ENCODE results near the gene IPPK. TPM values are rescaled to one million over a fixed set of nuclear protein-coding genes. Genes with fewer than 3 reads are reported as not detected.

The IPPK gene
- total and polyA plus RNA-seq, 5 donors from 2014 or later: 3.8 to 9.2 (median 5.5) TPM

DNA sequence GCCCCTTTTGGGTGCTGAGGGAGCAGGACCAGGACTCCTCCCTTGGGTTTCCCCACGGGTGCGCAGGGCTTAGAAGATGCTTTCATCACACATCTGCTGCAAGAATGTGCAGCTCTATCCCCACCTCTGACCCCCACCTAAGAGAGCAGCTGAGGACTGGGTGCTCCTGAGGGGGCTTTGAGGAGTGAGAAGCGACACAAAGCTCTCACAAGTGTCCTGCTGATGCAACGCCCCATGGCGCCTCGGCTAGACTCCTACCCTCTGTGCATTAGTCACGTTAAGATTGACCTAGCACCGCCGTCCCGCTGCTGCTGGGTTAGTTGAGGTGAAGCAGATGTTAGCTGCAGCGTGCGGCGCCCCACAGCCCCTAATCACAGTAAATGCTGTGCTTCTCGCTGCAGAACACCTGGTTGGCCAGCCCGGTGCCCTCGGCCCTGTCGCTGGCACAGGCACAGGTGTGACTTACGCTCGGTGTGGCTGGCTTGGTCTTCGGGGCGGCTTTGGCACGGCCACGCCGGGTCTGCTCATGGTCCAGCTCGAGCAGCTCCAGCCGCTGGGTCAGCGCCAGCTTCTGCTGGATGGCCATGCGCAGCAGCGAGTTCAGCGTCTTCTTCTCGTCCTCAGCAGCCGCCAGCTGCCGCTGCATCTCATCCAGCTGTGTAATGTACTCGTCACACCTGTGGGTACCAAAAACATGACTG, 45.0 kb upstream of the IPPK start:
- Mint-ChIP-seq H3K4me3 (no peak overlapping the region), H3K27ac (no peak overlapping the region), H3K27me3 (no peaks in the 10 kb centered on the region), H3K4me1 (peaks cover 15 to 39% (median 30%) of the 10 kb centered on the region in 4 donors), H3K9me3 (no peaks in the 10 kb centered on the region), H3K36me3 (peaks cover 33% of the 10 kb centered on the region)
- no peaks in the 10 kb centered on the region for H3K9me3 ChIP-seq (ENCODE audit: control insufficient read depth in 2 of 2, low read length in 2 of 2)
- peaks cover 35% of the 10 kb centered on the region for H3K4me1 ChIP-seq (ENCODE audit: control insufficient read depth, insufficient read depth, low read length, poor library complexity, severe bottlenecking)
- no peak overlapping the region for H3K4me3 ChIP-seq (ENCODE audit: low read depth, low read length)
- no peak overlapping the region for H3K27ac ChIP-seq (ENCODE audit: insufficient read depth, low read length, poor library complexity, severe bottlenecking)
- H3K27me3 ChIP-seq (ENCODE audit: control insufficient read depth, insufficient read depth, low read length): no peaks in the 10 kb centered on the region
- peaks cover 54% of the 10 kb centered on the region for H3K36me3 ChIP-seq (ENCODE audit: control insufficient read depth, insufficient read depth, low read length)
- DNase-seq (no peak), ATAC-seq (ENCODE audit: low read depth in 2 of 2) (no peak)

- H3K36me3 Mint-ChIP-seq: peaks cover 31% of the 10 kb centered on the region
- no peaks in the 10 kb centered on the region for H3K9me3 ChIP-seq (ENCODE audit: control insufficient read depth in 2 of 2, low read length in 2 of 2)
- no peaks in the 10 kb centered on the region for H3K27me3 ChIP-seq (ENCODE audit: control insufficient read depth, insufficient read depth, low read length)
- no peak for DNase-seq
- peaks cover 53% of the 10 kb centered on the region for H3K36me3 ChIP-seq (ENCODE audit: control insufficient read depth, insufficient read depth, low read length)
- no peaks in the 10 kb centered on the region for H3K9me3 Mint-ChIP-seq
- H3K4me3 Mint-ChIP-seq: no peak overlapping the region
- peak overlapping the region in 2 of 3 donors; percentile 63 to 68 for H3K27ac Mint-ChIP-seq
- H3K4me1 ChIP-seq (ENCODE audit: control insufficient read depth, insufficient read depth, low read length, poor library complexity, severe bottlenecking): peaks cover 35% of the 10 kb centered on the region
- H3K4me1 Mint-ChIP-seq: peaks cover 15 to 41% (median 30%) of the 10 kb centered on the region in 4 donors
- no peak for ATAC-seq (ENCODE audit: low read depth in 2 of 2)
- H3K27me3 Mint-ChIP-seq: no peaks in the 10 kb centered on the region
- H3K27ac ChIP-seq (ENCODE audit: insufficient read depth, low read length, poor library complexity, severe bottlenecking): no peak overlapping the region
- H3K4me3 ChIP-seq (ENCODE audit: low read depth, low read length): no peak overlapping the region
These were observed 44.1 kb upstream of the IPPK start for GRCh38 chr9:92714016-92714415.

GRCh38 chr9:92713528-92713927, 43.6 kb upstream of the IPPK start:
- peaks cover 35% of the 10 kb centered on the region for H3K4me1 ChIP-seq (ENCODE audit: control insufficient read depth, insufficient read depth, low read length, poor library complexity, severe bottlenecking)
- Mint-ChIP-seq H3K36me3 (peaks cover 31% of the 10 kb centered on the region), H3K27me3 (no peaks in the 10 kb centered on the region), H3K4me3 (no peak overlapping the region), H3K4me1 (peaks cover 15 to 41% (median 30%) of the 10 kb centered on the region in 4 donors), H3K9me3 (no peaks in the 10 kb centered on the region), H3K27ac (peak overlapping the region in 2 of 3 donors; percentile 63 to 68)
- DNase-seq (no peak), ATAC-seq (ENCODE audit: low read depth in 2 of 2) (no peak)
- no peaks in the 10 kb centered on the region for H3K9me3 ChIP-seq (ENCODE audit: control insufficient read depth in 2 of 2, low read length in 2 of 2)
- no peak overlapping the region for H3K27ac ChIP-seq (ENCODE audit: insufficient read depth, low read length, poor library complexity, severe bottlenecking)
- no peaks in the 10 kb centered on the region for H3K27me3 ChIP-seq (ENCODE audit: control insufficient read depth, insufficient read depth, low read length)
- peaks cover 53% of the 10 kb centered on the region for H3K36me3 ChIP-seq (ENCODE audit: control insufficient read depth, insufficient read depth, low read length)
- no peak overlapping the region for H3K4me3 ChIP-seq (ENCODE audit: low read depth, low read length)

- peak overlapping the region in 3 of 4 donors; percentile 84 to 87 (median 86) for H3K4me3 Mint-ChIP-seq
- H3K27ac ChIP-seq (ENCODE audit: insufficient read depth, low read length, poor library complexity, severe bottlenecking): no peak overlapping the region
These were observed 42.8 kb upstream of the IPPK start for GRCh38 chr9:92712767-92713166.

GRCh38 chr9:92711844-92712243, 41.9 kb upstream of the IPPK start:
- DNase-seq: peak in 2 of 3 donors; percentile 29 to 72
- H3K4me1 Mint-ChIP-seq: peaks cover 15 to 41% (median 37%) of the 10 kb centered on the region in 4 donors
- H3K27ac Mint-ChIP-seq: peak overlapping the region; percentile 92 to 98 (median 95)
- H3K4me3 Mint-ChIP-seq: peak overlapping the region; percentile 59 to 87 (median 85)
- peaks cover 34% of the 10 kb centered on the region for H3K4me1 ChIP-seq (ENCODE audit: control insufficient read depth, insufficient read depth, low read length, poor library complexity, severe bottlenecking)
- H3K9me3 Mint-ChIP-seq: peaks cover 0 to 1% (median 0%) of the 10 kb centered on the region in 7 donors
- H3K36me3 Mint-ChIP-seq: peaks cover 31% of the 10 kb centered on the region
- peak; percentile 68 to 69 for ATAC-seq (ENCODE audit: low read depth in 2 of 2)
- no peaks in the 10 kb centered on the region for H3K27me3 ChIP-seq (ENCODE audit: control insufficient read depth, insufficient read depth, low read length)
- no peaks in the 10 kb centered on the region for H3K27me3 Mint-ChIP-seq
- peak overlapping the region; percentile 86 for H3K4me3 ChIP-seq (ENCODE audit: low read depth, low read length)
- no peaks in the 10 kb centered on the region for H3K9me3 ChIP-seq (ENCODE audit: control insufficient read depth in 2 of 2, low read length in 2 of 2)
- H3K36me3 ChIP-seq (ENCODE audit: control insufficient read depth, insufficient read depth, low read length): peaks cover 36% of the 10 kb centered on the region
- peak overlapping the region; percentile 69 for H3K27ac ChIP-seq (ENCODE audit: insufficient read depth, low read length, poor library complexity, severe bottlenecking)

More at GRCh38 chr9:92712767-92713166, 42.8 kb upstream of the IPPK start:
- Mint-ChIP-seq H3K4me1 (peaks cover 15 to 41% (median 30%) of the 10 kb centered on the region in 4 donors), H3K9me3 (peaks cover 0 to 1% (median 0%) of the 10 kb centered on the region in 7 donors), H3K27ac (peak overlapping the region; percentile 92 to 98 (median 95)), H3K36me3 (peaks cover 31% of the 10 kb centered on the region), H3K27me3 (no peaks in the 10 kb centered on the region)
- ATAC-seq (ENCODE audit: low read depth in 2 of 2) (no peak), DNase-seq (no peak)
- peaks cover 45% of the 10 kb centered on the region for H3K36me3 ChIP-seq (ENCODE audit: control insufficient read depth, insufficient read depth, low read length)
- no peaks in the 10 kb centered on the region for H3K9me3 ChIP-seq (ENCODE audit: control insufficient read depth in 2 of 2, low read length in 2 of 2)
- H3K4me1 ChIP-seq (ENCODE audit: control insufficient read depth, insufficient read depth, low read length, poor library complexity, severe bottlenecking): peaks cover 35% of the 10 kb centered on the region
- peak overlapping the region; percentile 86 for H3K4me3 ChIP-seq (ENCODE audit: low read depth, low read length)
- no peaks in the 10 kb centered on the region for H3K27me3 ChIP-seq (ENCODE audit: control insufficient read depth, insufficient read depth, low read length)

DNA sequence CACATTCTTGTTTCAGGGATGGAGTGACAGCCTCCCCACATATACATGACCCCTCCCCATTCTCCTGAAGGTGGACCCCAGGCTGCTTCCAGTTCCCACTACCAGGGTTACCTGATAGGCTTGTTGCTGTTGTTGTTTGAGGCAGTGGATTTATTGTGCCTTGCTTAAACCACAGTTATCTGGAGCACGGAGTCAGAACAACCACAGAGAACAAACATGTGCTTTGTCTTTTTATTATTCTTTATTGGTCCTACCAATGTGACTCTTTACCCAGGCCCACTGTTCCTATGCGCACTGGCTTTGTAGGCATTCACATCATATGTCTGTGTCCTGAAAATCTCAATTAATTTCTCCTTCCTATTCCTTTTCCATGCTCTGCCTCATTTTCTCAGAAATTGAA, 41.2 kb upstream of the IPPK start:
- Mint-ChIP-seq H3K36me3 (peaks cover 26% of the 10 kb centered on the region), H3K4me3 (peak overlapping the region in 3 of 4 donors; percentile 21 to 59 (median 34)), H3K27me3 (no peaks in the 10 kb centered on the region), H3K4me1 (peaks cover 17 to 41% (median 36%) of the 10 kb centered on the region in 4 donors), H3K9me3 (peaks cover 0 to 1% (median 0%) of the 10 kb centered on the region in 7 donors), H3K27ac (peak overlapping the region; percentile 92 to 96 (median 92))
- H3K4me1 ChIP-seq (ENCODE audit: control insufficient read depth, insufficient read depth, low read length, poor library complexity, severe bottlenecking): peaks cover 30% of the 10 kb centered on the region
- H3K27me3 ChIP-seq (ENCODE audit: control insufficient read depth, insufficient read depth, low read length): no peaks in the 10 kb centered on the region
- no peaks in the 10 kb centered on the region for H3K9me3 ChIP-seq (ENCODE audit: control insufficient read depth in 2 of 2, low read length in 2 of 2)
- H3K27ac ChIP-seq (ENCODE audit: insufficient read depth, low read length, poor library complexity, severe bottlenecking): peak overlapping the region; percentile 69
- no peak for ATAC-seq (ENCODE audit: low read depth in 2 of 2)
- H3K4me3 ChIP-seq (ENCODE audit: low read depth, low read length): peak overlapping the region; percentile 86
- no peak for DNase-seq
- H3K36me3 ChIP-seq (ENCODE audit: control insufficient read depth, insufficient read depth, low read length): peaks cover 36% of the 10 kb centered on the region

DNA sequence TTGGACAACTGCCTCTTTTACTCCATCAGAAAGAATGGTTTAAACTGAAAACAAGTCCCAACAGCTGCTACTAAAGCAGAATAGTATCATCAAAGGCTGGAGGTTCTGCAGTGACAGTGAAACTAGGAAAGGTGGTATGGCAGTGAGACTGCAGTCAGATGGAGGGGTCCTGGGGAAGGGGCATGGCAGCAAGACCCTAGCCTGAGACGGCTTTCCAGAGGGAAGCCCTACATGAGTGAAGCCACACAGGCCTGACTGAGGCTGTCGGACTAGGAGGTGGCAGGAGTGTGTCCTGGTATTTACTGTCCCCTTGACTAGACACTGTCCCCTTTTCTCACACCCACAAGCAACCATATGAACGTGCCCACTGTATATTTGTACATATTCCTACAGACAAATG, 40.4 kb upstream of the IPPK start:
- H3K4me3 ChIP-seq (ENCODE audit: low read depth, low read length): no peak overlapping the region
- DNase-seq: no peak
- H3K36me3 ChIP-seq (ENCODE audit: control insufficient read depth, insufficient read depth, low read length): peaks cover 32% of the 10 kb centered on the region
- no peaks in the 10 kb centered on the region for H3K27me3 ChIP-seq (ENCODE audit: control insufficient read depth, insufficient read depth, low read length)
- Mint-ChIP-seq H3K4me3 (peak overlapping the region in 1 of 4 donors; percentile 29), H3K36me3 (peaks cover 26% of the 10 kb centered on the region), H3K9me3 (peaks cover 0 to 1% (median 0%) of the 10 kb centered on the region in 7 donors), H3K27ac (peak overlapping the region; percentile 92 to 96 (median 92)), H3K4me1 (peaks cover 19 to 43% (median 39%) of the 10 kb centered on the region in 4 donors), H3K27me3 (no peaks in the 10 kb centered on the region)
- no peak overlapping the region for H3K27ac ChIP-seq (ENCODE audit: insufficient read depth, low read length, poor library complexity, severe bottlenecking)
- H3K9me3 ChIP-seq (ENCODE audit: control insufficient read depth in 2 of 2, low read length in 2 of 2): no peaks in the 10 kb centered on the region
- no peak for ATAC-seq (ENCODE audit: low read depth in 2 of 2)
- H3K4me1 ChIP-seq (ENCODE audit: control insufficient read depth, insufficient read depth, low read length, poor library complexity, severe bottlenecking): peaks cover 30% of the 10 kb centered on the region
